LNCAP (cell line): ENCODE data around the gene EIPR1.

ENCODE experiments used
- TF ChIP-seq, protein P1 (sequence below): fragments of 450-650 bp; IDR thresholded peaks from 2 replicates; pipeline ENCODE4 v1.5.1; 2017; ENCODE audit warnings: mild to moderate bottlenecking

EIPR1 gene

DNA sequence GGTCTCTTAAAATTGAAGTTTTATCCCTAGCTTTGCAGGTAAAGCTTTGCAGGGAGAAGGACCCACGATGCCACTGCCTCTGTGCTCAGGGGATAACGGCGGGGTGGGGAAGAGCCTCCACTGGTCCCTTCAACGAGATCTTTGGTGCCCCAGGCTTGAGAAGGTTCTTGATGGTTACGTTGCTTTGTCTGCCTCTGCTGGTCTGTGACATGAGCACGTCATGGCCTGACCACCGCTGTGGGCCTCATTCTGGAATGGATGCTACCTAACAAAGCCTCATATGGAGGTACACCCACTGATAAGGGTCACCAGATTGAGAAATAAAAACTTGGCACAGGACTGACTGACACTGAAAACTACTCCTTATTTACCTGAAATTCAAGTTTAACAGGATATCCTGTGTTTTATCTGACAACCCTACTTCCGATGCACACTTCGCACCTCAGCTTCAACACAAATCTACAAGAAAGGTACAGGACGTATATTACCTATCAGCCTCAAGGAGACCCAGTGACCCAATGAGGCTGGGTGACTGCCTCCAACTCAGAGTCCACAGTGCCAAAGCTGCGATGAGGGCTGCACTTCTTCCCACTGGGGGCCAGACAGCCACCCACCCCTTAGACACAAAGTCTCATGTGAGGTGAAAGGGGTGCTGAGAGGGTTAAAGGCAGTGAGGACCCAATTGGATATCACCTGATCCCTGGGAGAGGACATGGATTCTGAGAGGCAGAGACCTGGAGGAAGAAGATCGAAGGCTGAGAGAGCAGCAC lies 64.9 kb downstream of the EIPR1 start:
- TF ChIP-seq, protein P1, sequence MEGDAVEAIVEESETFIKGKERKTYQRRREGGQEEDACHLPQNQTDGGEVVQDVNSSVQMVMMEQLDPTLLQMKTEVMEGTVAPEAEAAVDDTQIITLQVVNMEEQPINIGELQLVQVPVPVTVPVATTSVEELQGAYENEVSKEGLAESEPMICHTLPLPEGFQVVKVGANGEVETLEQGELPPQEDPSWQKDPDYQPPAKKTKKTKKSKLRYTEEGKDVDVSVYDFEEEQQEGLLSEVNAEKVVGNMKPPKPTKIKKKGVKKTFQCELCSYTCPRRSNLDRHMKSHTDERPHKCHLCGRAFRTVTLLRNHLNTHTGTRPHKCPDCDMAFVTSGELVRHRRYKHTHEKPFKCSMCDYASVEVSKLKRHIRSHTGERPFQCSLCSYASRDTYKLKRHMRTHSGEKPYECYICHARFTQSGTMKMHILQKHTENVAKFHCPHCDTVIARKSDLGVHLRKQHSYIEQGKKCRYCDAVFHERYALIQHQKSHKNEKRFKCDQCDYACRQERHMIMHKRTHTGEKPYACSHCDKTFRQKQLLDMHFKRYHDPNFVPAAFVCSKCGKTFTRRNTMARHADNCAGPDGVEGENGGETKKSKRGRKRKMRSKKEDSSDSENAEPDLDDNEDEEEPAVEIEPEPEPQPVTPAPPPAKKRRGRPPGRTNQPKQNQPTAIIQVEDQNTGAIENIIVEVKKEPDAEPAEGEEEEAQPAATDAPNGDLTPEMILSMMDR, result no peak

DNA sequence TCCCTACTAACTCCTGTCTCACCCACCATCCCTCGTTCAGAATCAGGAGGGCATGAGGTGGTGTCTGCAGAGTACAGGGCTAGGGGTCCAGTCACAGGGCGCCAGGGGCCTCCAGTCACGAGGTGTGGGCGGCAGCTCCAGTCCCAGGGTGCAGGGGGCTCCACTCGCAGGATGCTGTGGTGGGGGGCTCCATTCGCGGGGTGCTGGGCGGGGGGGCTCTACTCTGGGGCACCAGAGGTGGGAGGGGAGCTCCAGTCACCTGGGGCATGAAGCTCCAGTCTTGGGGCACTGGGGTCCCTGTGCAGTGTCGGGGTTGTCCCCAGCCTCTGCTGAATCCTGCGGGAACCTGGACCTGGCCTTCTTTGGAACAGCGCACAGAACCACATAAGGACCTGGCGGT lies 66.0 kb downstream of the EIPR1 start:
- TF ChIP-seq, protein P1, result no peak

GRCh38 chr2:3309496-3310355 lies 67.9 kb downstream of the EIPR1 start:
- TF ChIP-seq, protein P1, result no peak

GRCh38 chr2:3307901-3308300 lies 69.7 kb downstream of the EIPR1 start:
- TF ChIP-seq, protein P1, result no peak

DNA sequence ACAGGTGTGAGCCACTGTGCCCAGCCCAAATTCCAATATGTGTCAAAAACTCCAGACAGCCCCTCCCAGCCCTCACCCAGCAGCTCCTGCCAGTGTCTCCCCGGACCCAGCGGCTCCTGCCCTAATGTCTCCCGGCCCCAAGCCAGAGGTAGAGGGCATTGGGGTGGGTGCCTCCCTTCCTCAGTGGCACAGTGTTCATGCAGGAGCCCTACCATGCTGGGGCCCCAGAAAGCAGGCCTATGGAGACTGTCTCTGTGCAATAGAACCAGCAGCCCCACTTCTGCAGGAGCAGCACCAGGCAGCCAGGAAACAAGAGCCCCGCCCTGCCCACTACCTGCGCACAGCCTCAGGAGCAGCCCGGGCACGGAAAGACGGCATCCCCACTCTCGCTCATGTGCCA lies 70.4 kb downstream of the EIPR1 start:
- TF ChIP-seq, protein P1, result no peak

DNA sequence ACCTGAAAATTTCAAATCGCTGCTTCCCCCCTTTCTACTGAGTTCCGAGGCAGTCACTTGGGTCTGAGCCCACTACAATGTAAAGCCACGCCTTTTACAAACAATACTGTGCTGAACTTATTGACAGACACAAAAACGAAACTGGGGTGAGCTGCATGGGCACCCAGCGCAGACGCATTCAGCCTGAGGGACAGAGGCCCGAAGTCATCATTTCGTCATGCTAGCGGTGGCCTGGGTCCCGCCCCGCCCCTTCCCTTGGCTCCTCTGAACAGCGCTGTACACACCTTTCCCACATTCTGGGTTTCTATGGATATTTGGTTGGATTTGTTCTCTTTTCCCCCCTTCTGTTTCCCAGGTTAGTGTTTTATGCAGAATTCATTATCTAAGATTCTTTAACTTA lies 71.7 kb downstream of the EIPR1 start:
- TF ChIP-seq, protein P1, result no peak

GRCh38 chr2:3305431-3305830 lies 72.2 kb downstream of the EIPR1 start:
- TF ChIP-seq, protein P1, result no peak
